Activated CD4-positive, alpha-beta T cell treated with anti-CD3 and anti-CD28 coated beads, Interleukin-2, amount 50 U/mL, for 48 hours (primary cell): Measurements from ENCODE around the gene PRSS22.

ENCODE experiments used
- DNase-seq, 2 experiments: peaks; one replicate each; pipeline ENCODE4 v3.0.0-alpha.2; 2020

Gene PRSS22

DNA sequence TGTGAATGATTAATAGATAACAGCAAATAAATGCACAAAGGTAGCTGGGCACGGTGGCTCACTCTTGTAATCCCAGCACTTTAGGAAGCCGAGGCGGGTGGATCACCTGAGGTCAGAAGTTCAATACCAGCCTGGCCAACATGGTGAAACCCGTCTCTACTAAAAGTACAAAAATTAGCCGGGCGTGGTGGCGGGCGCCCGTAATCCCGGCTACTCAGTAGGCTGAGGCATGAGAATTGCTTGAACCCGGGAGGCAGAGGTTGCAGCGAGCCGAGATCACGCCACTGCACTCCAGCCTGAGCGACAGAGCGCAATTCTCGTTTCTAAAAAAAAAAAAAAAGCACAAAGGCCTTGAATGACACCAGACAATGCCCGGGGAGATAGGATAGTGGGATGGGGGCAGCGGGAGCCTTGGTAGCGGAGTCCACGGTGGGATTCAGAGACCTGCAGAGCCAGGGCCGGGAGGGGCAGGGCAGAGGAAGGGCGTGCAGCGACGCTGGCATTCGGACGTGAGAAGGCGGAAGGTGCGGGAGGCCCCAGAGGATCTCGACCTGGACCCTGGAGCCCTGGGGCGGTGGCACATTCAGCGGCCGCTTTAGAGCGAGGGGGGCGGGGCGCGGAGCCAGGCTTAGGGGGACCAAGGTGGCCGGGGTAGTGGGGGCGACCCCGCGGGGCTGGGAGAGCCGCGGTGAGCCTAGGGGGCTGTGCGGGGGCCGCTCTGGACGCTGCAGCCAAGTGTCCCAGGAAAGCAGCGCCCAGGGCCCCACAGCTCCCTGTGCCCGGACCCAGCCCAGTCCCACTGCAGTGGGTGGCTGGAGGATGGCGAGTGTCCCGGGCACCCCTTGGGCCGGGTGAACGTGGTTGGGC is 24.0 kb upstream of the PRSS22 start:
- DNase-seq, result peak; percentile 42 to 53

DNA sequence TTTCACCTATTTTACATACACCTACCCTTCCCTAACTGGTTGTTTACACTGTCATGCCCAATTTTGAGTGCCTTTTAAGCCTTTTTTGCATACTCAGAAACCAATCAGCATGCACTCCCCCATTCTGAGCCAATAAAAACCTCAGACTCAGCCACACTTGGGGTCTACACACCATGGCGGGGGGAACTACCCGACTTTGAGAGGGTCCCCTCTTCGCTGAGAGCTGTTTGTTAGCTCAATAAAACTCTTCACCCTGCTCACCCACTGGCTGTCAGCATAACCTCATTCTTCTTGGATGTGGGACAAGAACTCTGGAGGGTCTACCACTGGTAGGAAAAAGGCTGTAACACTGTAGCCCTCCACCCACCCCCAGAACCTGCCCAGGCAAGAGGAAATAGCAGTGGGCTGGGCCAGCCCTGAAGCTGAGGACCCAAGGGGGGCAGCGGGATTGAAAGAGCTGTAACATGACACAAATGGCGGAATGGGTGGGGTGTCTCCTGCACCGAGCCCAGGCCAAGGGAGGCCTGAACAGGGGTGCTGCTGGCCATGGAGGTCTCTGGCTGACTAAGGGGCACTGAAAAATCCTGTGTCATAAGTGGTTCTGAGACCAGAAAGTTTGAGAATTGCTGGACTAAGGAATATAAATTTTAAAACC is 22.0 kb upstream of the PRSS22 start:
- DNase-seq, result no peak

DNA sequence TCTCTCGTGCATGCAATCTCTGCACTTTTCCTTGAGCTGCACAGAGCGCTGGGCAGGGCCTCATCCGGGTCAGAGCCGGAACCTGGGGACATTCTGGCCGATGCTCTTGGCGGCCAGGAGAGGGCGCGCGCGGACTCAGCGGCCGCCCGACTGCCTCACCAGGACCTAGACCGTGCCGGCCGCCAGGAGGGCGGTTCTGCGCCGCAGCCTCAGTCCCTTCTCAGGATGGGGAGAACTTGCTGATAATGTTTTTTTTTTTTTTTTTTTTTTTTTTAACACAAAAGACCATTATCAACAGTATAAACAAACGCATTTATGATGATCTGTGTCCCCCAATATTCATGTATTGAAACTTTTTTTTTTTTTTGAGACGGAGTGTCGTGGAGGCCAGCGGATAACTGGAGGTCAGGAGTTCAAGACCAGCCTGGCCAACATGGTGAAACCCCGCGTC is 17.0 kb upstream of the PRSS22 start:
- DNase-seq, result peak; percentile 68 to 76

DNA sequence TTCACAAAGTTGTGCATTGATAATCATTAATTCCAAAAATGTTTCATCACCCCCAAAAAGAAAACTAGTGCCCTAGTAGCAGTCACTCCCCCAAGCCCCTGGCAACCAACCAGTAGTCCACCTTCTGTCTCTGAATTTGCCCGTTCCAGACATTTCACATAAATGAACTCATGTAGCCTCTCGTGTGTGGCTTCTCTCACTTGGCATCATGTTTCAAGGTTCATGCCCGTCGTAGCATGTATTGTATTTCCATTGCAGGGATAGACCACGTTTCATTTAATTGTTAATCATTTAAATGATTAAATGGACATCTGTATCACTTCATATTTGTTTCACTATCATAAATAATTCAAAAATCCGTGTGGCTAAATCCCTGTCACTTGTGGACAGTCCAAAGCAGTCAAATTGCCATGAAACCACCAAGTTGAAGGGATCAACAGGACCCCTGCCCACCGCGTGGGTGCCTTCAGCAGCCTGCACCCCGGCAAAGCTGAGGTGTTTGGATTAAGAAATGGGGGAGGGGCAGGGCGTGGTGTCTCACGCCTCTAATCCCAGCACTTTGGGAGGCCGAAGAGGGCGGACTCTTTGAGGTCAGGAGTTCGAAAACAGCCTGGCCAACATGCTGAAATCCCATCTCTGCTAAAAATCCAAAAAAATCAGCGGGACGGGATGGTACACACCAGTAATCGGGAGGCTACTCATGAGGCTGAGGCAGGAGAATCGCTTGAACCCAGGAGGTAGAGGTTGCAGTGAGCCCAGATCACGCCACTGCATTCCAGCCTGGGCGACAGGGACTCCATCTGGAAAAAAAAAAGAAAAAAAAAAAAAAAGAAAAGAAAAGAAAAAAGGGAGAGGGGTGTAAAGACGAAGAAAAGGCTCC is 16.3 kb upstream of the PRSS22 start:
- no peak for DNase-seq

DNA sequence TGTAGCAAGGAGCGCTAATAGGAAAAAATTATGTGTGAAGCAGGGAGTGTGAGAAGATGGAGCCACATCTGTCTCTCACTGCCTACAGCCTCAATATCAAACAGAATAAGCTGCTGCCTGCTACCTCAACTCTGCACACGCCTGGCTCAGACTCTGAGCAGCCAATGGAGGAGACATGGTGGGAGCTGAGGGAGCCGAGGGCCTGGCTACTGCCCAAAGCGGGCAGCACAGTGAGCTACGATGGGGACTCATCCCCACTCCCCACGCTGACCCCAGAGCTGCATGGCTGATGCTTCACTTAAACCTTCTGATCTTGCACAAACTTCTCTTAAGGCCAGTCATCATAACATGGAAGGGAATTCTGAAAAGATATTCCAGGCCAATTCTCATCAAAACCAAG is 14.0 kb upstream of the PRSS22 start:
- no peak for DNase-seq

DNA sequence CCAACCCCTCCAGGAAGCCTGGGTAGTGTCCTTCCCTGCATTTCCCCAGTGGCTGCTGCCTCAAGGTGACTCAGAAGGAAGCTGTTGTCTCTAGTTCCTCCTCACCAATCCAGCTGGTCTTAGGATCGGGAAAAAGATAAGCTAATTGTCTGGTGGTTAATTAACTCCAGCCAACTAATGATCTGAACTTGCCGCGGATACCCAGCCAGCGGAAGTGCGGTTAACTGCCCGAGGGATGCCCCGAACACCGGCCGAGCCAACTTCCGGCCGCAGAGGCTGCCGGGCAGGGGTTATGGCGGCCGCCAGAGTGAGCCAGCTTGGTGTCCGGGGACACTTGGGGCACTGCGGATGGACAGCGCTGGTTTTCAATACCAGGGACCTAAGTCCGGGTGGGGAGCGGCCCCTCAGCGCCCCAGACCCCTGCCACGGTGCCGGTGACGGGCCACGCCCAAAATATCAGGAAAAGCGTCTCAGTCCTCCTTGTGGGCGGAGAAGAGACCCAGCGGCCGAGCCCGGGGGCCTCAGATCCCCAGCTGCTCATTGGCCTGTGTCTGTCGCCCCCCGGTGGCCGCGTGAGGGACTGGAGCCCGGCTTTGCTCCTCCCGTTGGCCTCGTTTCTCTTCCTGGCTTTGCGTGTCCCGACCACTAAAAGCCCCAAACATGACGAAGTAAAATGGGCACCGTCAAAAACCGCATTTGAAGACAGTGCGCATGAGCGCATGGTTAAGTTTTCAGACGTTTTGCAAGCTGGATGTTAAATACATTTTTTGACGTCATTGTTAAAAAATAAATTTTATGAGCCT is 10.2 kb upstream of the PRSS22 start:
- DNase-seq, result peak; percentile 99

DNA sequence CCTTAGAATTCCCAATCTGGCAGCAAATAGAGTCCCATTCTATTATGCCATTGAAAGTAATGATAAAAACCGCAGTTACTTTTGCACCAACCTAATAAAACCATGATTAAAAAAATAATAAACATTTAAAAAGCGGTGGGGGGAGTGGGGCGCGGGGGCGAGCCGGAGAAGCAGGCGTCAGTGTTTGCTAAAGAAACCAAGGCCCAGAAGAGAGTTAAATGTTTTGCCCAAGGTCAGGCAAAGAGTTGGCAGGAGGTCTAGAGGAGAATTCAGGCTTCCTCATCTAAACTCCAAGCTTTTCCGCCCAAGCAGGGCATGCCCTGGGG is 9.7 kb upstream of the PRSS22 start:
- DNase-seq, result no peak

DNA sequence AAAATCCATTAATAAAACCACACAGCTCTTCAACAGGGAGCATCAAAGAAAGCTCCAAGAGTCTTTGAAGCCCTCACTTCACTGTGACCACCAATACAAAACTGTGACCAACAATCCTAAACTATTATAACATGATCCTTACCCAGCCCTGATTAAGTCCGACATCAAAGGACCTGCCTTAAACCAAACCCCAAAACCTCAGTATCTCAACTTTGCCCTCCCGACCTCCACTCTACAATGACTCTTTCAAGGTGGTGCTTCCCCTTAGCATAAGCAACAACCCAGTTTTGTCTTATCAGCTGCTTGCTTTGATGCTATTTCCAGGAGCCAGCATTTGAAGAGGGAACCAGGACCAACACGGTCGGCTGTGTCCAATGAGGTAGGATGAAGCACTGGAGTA is 8.5 kb upstream of the PRSS22 start:
- no peak for DNase-seq

DNA sequence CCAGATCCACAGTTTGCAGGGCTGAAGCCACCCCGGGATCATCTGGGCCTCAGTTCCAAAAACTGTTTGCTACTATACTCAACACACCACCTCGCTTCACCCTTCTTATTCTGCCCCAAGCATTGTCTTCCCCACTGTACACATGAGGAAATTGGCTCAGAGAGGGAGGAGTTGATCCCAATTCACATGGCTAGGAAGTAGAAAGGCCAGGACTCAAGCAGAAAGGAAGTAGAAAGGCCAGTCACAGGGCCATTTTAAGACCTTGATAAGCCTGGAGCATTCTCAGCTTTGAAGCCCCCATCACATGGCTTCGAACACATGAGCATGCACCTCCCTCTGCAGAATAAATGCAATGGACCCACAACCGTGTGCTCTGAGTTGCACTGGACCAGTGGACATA is 7.7 kb upstream of the PRSS22 start:
- DNase-seq, result no peak

DNA sequence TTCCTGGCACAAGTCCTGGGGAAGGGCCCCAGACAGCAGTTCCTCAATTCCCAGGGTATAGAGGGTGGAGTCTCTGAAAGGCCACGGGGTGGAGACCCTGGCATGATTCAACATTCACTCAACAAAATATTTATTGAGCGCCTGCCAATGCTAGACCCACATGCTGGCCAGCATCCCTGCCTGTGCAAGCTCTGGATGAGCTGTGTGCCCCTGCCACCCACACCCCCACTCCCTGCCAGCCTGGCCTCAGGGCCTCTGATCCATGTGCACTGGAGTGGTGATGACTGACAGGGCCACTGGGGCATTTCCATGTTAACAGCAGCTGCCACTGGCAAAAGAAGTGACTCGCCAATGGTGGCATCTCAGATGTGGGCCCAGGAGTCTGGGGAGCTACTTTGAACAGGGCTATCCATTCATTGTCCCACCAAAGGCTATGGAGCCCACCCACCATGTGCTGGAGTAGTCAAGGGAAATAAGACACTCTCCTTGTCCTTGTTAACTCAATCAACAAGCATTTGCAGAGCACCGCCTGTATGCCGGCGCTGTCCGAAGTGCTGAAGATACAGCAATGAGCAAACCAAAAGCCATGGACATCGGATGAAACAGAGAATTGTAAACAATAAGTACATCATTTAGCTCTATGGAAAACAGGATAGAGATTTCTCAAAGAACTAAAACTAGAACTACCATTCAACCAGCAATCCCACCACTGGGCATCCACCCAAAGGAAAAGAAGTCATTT is 3.0 kb upstream of the PRSS22 start:
- no peak for DNase-seq

DNA sequence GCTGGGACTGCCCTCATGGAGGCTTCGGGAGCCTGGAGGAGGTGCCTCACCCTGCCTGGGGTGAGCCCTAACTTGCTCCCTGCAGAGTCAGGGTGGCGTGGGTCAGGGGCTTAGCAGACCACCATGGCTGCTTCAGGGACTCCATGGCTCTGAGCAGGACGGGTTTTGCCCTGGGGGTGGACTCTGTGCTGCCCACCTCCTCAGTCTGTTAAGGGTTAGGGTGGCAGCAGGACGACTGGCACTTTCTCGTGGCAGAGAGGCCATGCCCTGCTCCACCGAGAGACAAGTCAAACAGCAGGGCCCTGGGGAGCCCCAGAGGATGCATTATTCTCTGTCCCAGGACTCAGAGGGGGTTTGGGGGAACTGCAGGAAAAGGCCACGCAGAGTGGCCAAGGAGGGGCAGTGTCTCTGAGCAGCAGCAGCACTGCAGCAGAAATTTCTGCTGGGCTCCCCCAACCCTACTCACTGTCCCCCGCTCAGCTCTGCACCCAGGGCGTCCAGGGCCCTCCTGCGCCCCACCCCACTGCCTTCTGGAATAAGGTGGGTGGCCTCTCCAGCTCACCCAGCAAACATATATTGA is 1.8 kb upstream of the PRSS22 start:
- no peak for DNase-seq

DNA sequence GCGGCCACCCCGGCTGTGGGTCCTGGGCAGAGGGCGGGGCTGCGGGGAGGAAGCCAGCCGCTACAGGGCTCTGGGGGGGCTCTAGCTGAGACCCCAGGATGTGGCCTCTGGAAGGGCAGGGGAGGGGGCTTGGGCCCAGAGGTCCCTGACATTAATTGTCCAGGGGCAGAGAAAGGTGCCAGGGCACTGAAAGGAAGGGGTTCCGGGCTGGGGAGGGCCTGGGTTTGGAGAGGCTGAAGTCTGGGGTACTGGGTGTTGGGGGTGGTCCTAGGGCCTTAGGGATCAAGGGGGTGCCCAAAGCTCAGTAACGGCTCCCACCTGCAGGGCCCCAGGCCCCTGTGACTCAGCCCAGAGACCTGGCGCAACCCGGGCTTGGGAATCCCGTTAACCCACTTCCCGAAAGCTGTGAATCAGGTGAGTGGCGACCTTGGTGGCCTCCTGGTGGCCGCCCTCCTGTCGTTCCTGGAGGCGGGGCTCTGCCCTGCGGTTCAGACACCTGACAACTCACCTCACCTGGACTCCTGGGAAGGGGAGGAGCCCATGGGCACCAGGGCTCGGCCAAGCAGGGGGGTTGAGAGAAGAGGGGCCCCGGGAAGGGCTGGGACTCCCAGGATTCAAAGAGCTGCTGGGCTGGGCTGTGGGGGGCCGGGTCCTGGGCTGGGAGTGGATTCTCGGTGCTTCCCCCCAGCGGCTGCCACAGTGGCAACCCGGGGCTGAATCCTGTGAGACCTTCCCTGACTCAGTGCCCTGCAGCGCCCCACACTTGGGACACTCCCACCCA is 465 bp upstream of the PRSS22 start:
- peak in 1 of 2 experiments; percentile 20 for DNase-seq

DNA sequence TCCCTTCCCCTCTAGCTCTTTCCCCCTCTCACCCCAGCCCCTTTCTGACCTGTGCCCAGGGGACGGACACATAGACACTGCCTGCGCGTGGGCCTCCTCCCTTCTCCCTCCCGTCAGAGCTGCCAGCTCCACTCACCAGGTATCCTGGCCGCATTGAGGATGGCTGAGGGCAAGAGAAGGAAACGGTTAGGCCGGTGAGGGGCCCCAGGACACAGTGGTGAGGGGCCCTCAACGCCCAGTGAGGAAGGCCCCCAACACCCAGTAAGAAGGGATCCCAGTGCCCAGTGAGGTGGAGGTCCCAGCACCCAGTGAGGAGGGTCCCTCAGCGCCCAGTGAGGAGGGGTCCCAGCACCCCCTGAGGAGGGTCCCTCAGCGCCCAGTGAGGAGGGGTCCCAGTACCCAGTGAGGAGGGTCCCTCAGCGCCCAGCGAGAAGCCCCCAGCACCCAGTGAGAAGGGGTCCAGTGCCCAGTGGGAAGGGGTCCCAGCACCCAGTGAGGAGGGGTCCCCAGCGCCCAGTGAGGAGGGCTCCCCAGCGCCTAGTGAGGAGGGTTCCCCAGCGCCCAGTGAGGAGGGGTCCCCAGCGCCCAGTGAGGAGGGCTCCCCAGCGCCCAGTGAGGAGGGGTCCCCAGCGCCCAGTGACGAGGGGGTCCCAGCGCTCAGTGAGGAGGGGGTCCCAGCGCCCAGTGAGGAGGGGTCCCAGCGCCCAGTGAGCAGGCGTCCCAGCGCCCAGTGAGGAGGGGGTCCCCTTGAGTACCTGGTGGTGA is 1.1 kb downstream of the PRSS22 start:
- no peak for DNase-seq

DNA sequence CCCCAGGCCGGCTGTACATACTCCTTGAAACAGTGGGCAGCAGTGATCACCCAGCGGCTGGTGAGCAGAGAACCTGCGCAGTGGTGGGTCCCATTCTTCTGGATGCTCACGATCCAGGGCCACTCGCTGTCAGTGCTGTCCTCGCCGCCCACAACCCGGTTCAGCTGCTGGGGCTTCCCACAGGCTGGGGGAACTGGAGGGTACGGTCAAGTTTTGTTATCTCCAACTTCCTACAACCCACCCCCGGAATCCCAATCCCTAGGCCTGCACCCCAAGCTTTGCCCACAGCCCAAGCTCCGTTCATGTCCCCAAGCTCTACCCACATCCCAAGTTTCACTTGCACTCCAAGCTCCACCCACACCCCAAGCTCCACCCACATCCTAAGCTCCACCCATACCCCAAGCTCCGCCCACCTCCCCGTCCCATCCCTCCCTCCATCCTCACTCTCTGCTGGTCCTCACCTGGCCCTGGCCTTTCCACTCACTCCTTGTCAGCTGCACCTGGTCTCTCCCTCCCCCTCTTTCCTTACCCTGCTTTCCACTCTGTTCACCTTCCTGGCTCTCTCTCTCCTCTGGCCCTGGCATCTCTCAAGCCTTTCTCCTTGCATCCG is 1.8 kb downstream of the PRSS22 start:
- DNase-seq, result peak; percentile 40 to 47

DNA sequence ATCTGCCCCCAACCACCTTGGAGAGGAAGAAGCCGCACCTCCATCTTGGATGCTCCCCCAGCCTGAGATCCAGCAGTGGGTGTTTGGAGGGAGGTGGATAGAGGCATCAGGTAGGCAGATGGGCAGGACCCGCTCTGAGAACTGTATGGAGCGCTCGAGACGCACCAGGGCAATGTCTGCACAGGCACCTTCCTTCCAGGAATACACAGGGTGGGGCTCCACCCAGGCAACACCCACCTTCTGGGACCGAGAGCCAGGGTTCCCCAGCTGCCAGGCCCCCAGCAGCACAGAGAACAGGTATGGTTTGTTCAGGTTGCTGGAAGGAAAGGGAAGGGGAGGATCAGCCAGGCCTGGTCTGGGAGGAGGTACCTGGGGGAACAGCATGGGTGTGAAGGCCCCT is 2.4 kb downstream of the PRSS22 start:
- no peak for DNase-seq

DNA sequence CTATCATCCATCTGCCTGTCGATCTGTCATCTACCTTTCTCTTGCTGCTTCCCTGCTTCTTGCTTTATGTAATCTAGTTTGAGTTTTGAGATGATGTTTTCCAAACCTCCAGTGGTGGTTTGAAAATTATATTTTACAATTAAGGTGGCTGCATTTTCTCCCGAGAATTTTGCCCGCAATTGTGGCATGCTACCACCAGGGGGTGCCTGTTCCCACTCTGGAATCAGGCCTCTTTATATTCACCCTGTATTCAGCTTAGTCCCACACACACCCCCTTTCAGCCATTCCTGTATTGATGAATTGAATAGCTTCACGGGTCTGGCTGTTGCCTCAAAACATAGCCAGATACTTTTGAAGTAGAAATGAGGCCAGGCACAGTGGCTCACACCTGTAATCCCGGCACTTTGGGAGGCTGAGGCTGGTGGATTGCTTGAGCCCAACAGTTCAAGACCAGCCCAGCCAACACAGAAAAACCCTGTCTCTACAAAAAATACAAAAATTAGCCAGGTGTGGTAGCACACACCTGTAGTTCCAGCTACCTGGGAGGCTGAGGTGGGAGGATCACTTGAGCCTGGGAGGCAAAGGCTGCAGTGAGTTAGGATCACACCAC is 3.2 kb downstream of the PRSS22 start:
- peak; percentile 39 to 55 for DNase-seq

DNA sequence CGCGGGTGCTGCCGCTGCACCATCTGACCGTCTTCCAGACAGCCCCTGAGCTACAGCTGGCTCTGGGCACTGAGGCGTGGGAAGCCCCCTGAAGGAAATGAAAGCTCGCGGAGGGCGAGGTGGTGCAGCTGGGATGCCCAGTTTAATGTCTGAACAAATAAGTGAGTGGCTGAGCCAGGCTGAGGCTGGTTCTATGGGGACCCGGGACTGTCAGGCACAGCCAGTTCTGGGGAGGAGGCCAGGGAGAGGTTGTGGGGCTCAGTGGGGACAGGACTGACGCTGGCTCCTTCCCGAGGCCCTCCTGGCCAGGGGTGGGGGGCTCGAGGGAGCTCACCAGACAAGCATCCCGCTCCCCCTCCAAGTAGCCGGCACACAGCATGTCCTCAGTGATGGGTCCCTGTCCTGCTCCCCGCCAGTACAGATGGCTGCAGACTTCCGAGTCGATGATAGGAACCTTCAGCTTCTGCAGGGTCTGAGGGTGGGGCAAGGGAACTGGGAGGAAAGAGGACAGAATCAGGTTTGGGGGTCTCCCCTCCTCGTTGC is 4.4 kb downstream of the PRSS22 start:
- DNase-seq, result no peak

DNA sequence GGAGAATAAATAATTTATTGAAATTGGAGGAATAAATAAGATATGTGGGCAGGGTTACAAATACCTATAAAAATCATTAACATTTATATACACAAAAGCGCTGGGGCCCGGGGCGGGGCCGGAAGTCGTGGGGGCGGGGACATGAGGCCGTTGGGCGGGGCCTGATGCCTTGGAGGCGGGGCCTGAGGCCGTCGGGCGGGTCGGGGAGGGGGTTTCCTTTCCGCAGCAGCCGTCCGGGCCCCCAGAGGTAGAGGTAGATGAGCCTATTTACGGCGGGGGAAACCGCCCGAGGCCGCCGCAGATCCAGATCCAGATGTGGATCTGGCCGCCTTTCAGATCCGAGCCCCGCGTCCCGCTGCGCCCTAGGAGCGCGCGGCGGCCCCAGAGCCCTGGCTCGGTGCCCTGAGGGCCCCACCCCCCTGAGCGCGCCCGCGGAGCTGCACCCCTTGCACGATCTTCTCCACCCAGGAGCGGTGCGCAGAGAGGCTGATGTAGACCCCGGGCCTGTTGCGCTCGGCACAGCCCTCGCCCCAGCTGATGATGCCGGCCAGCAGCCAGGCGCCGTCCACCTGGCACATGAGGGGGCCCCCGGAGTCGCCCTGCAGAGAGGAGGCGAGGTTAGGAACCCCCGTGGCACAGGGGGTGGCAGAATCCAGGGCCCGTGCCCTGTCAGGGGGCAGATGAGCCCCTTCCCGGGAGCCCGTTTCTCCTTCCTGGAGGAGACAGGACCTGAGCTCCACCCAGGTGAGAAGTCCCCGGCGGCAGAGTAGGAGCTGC is 5.1 kb downstream of the PRSS22 start:
- no peak for DNase-seq
